B cell (primary cell): Measurements from ENCODE around the gene USP9X. TPM values are rescaled to one million over a fixed set of nuclear protein-coding genes. Genes with fewer than 3 reads are reported as not detected.

Source experiments
- ATAC-seq: fragments of 200-7000 bp; cut with Tn5 transposase; one replicate; pipeline ENCODE4 v1.10.0; 2021; ENCODE audit warnings: low read depth, mild to moderate bottlenecking, moderate number of reproducible peaks, moderate library complexity
- CTCF ChIA-PET: fragments of 350-600 bp; sonication (Branson Sonifier 250); formaldehyde crosslinking; loops from one replicate; lab custom pipeline; 2021; ENCODE audit warnings: antibody characterized with exemption, inconsistent platforms; lab: Charles Lee
- POLR2A ChIA-PET: fragments of 350-600 bp; sonication (Branson Sonifier 250); formaldehyde crosslinking; loops from one replicate; lab custom pipeline; 2021; ENCODE audit warnings: antibody characterized with exemption; lab: Charles Lee
- DNase-seq: peaks from one replicate; pipeline ENCODE4 v3.0.0; 2013
- H2AFZ ChIP-seq: 2 replicates; pipeline ENCODE4 v1.6.1; 2012; ENCODE audit warnings: mild to moderate bottlenecking, low read depth, low read length; ENCODE audit not compliant: insufficient read depth, poor library complexity, severe bottlenecking
- H3K27ac ChIP-seq, 2 donors: 1 replicate in 1 of 2; 2 replicates in 1 of 2; pipeline ENCODE4 v1.5.1; 2012 to 2013; ENCODE audit warnings: low read length in 2 of 2, mild to moderate bottlenecking in 2 of 2, moderate library complexity in 1 of 2
- H3K27me3 ChIP-seq, 4 experiments: fragments of 200-600 bp in 1 of 4; sonication (generic) in 1 of 4; replicated peaks in 1 of 4; 1 replicate in 2 of 4; 2 replicates in 2 of 4; pipeline versions ENCODE4 v1.6.1 to v1.7.0; 2013 to 2016; ENCODE audit warnings: low read length in 3 of 4, mild to moderate bottlenecking in 2 of 4, mixed read lengths in 1 of 4, moderate library complexity in 1 of 4; ENCODE audit not compliant: insufficient read depth in 4 of 4, control insufficient read depth in 3 of 4; ENCODE audit errors: control extremely low read depth in 1 of 4
- H3K36me3 ChIP-seq, 2 experiments: replicated peaks in 1 of 2; 1 replicate in 1 of 2; 2 replicates in 1 of 2; pipeline versions ENCODE4 v1.6.1 to v1.7.1; 2013; ENCODE audit warnings: low read length in 1 of 2; ENCODE audit not compliant: insufficient read depth in 2 of 2, control insufficient read depth in 1 of 2; ENCODE audit errors: control extremely low read depth in 1 of 2, extremely low read depth in 1 of 2
- H3K4me1 ChIP-seq, 2 donors: fragments of 200-600 bp in 1 of 2; sonication (generic) in 1 of 2; 1 replicate in 1 of 2; 2 replicates in 1 of 2; pipeline versions ENCODE4 v1.5.1 to v1.6.1; 2013 to 2017; ENCODE audit warnings: low read length in 2 of 2; ENCODE audit not compliant: control insufficient read depth in 2 of 2, insufficient read depth in 2 of 2
- H3K4me2 ChIP-seq: replicated peaks from 2 replicates; pipeline ENCODE3; 2012; ENCODE audit warnings: mild to moderate bottlenecking, low read depth, low read length; ENCODE audit not compliant: poor library complexity, severe bottlenecking
- H3K4me3 ChIP-seq, 5 experiments: fragments of 200-600 bp in 1 of 5; sonication (generic) in 1 of 5; 1 replicate in 3 of 5; 2 replicates in 2 of 5; pipeline versions ENCODE4 v1.5.1 to v1.7.0; 2011 to 2016; ENCODE audit warnings: low read length in 4 of 5, mild to moderate bottlenecking in 4 of 5, low read depth in 2 of 5, control low read depth in 1 of 5, moderate library complexity in 1 of 5; ENCODE audit not compliant: insufficient read depth in 1 of 5; ENCODE audit errors: control extremely low read depth in 1 of 5, extremely low read depth in 1 of 5
- H3K79me2 ChIP-seq: fragments of 200-600 bp; sonication (generic); one replicate; pipeline ENCODE4 v1.6.0; 2016; ENCODE audit warnings: low read length; ENCODE audit not compliant: control insufficient read depth, insufficient read depth
- H3K9ac ChIP-seq: fragments of 200-600 bp; sonication (generic); 2 replicates; pipeline ENCODE4 v1.6.1; 2017; ENCODE audit warnings: mild to moderate bottlenecking, low read length, moderate library complexity
- H3K9me3 ChIP-seq, 3 donors: one replicate each; pipeline versions ENCODE4 v1.6.1 to v1.7.1; 2013; ENCODE audit warnings: low read length in 2 of 3; ENCODE audit not compliant: control insufficient read depth in 2 of 3, insufficient read depth in 1 of 3; ENCODE audit errors: control extremely low read depth in 1 of 3
- H4K20me1 ChIP-seq: 2 replicates; pipeline ENCODE4 v1.6.0; 2012; ENCODE audit warnings: mild to moderate bottlenecking, low read length; ENCODE audit not compliant: insufficient read depth, control insufficient read depth, poor library complexity, severe bottlenecking
- H3K27ac Mint-ChIP-seq: one replicate; pipeline ENCODE4 v1.8.0; 2021; ENCODE audit warnings: mixed read lengths
- H3K27me3 Mint-ChIP-seq: one replicate; pipeline ENCODE4 v1.8.0; 2021; ENCODE audit warnings: mixed read lengths
- H3K4me1 Mint-ChIP-seq: one replicate; pipeline ENCODE4 v1.8.0; 2021; ENCODE audit warnings: mixed read lengths
- H3K4me3 Mint-ChIP-seq: one replicate; pipeline ENCODE4 v1.8.0; 2021; ENCODE audit warnings: mixed read lengths
- H3K9me3 Mint-ChIP-seq: one replicate; pipeline ENCODE4 v1.8.0; 2022; ENCODE audit warnings: mixed read lengths; ENCODE audit not compliant: insufficient read depth
- CTCF ChIP-seq: fragments of 200-600 bp; IDR thresholded peaks from one replicate; pipeline ENCODE4 v1.8.0; 2022; ENCODE audit warnings: antibody characterized with exemption, mild to moderate bottlenecking
- EZH2 ChIP-seq: IDR thresholded peaks from 2 replicates; pipeline ENCODE4 v1.6.1; 2012; ENCODE audit warnings: borderline replicate concordance, low read depth, mild to moderate bottlenecking, moderate library complexity, low read length; ENCODE audit not compliant: insufficient read depth, poor library complexity, severe bottlenecking
- WGBS: methylation state at CpG from one replicate; pipeline ENCODE4 v1.1.5; 2013; ENCODE audit warnings: missing lambda C conversion rate; ENCODE audit not compliant: insufficient coverage; 5-methylcytosine and 5-hydroxymethylcytosine counted together
- intact Hi-C: fragments of 100-400 bp; cut with micrococcal nuclease; formaldehyde crosslinking; loops from one replicate; pipeline ENCODE4 v1.10.0; 2022
- polyA minus RNA-seq: library from RNA; depleted of rRNA, polyadenylated mRNA; stranded (reverse); fragments of >200 nt; gene quantifications from 2 replicates; pipeline ENCODE4 v1.2.3, GENCODE V29; 2012
- polyA plus RNA-seq: library from polyadenylated mRNA; depleted of rRNA; stranded (reverse); fragments of >200 nt; gene quantifications from 2 replicates; pipeline ENCODE4 v1.2.3, GENCODE V29; 2012
- total RNA-seq, 2 donors: library from RNA; stranded (reverse); fragments of 120-200 nt in 1 of 2; gene quantifications; 1 replicate in 1 of 2; 2 replicates in 1 of 2; pipeline versions ENCODE4 v1.2.3 to v1.2.4, GENCODE V29; 2013 to 2022

Gene USP9X, protein sequence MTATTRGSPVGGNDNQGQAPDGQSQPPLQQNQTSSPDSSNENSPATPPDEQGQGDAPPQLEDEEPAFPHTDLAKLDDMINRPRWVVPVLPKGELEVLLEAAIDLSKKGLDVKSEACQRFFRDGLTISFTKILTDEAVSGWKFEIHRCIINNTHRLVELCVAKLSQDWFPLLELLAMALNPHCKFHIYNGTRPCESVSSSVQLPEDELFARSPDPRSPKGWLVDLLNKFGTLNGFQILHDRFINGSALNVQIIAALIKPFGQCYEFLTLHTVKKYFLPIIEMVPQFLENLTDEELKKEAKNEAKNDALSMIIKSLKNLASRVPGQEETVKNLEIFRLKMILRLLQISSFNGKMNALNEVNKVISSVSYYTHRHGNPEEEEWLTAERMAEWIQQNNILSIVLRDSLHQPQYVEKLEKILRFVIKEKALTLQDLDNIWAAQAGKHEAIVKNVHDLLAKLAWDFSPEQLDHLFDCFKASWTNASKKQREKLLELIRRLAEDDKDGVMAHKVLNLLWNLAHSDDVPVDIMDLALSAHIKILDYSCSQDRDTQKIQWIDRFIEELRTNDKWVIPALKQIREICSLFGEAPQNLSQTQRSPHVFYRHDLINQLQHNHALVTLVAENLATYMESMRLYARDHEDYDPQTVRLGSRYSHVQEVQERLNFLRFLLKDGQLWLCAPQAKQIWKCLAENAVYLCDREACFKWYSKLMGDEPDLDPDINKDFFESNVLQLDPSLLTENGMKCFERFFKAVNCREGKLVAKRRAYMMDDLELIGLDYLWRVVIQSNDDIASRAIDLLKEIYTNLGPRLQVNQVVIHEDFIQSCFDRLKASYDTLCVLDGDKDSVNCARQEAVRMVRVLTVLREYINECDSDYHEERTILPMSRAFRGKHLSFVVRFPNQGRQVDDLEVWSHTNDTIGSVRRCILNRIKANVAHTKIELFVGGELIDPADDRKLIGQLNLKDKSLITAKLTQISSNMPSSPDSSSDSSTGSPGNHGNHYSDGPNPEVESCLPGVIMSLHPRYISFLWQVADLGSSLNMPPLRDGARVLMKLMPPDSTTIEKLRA (N-terminal part only)
- total RNA-seq (87.6 and 91.9 TPM in 2 replicates), polyA plus RNA-seq (9.6 and 13.2 TPM in 2 replicates), polyA minus RNA-seq (50.8 and 67.1 TPM in 2 replicates)
- 52.5 TPM for total RNA-seq (2013)

GRCh38 chrX:41084893-41085511, at the start of gene USP9X:
Gene USP9X (plus strand): TSS chrX:41085445. CDS start chrX:41123629, 38,184 bp downstream.
- Histone ChIP-seq H2AFZ (peak within 1 kb of the TSS; percentile 75), H3K27ac (peak within 1 kb of the TSS; percentile 100), H3K4me3 (peak within 1 kb of the TSS; percentile 70 to 93 (median 78)), H3K36me3 (no peaks in the 10 kb centered on the region), H3K79me2 (peaks cover 42% of the 10 kb centered on the region), H3K4me2 (peak within 1 kb of the TSS; percentile 84), H3K9ac (peak within 1 kb of the TSS; percentile 97), H4K20me1 (peaks cover 38% of the 10 kb centered on the region), H3K4me1 (peaks cover 25 to 40% of the 10 kb centered on the region in 2 donors), H3K27me3 (no peaks in the 10 kb centered on the region), H3K9me3 (no peaks in the 10 kb centered on the region)
- under 1% methylated on average over 38 of the region's 61 CpGs for WGBS
- peak within 1 kb of the TSS; percentile 100 for H3K27ac Mint-ChIP-seq
- no peaks in the 10 kb centered on the region for H3K9me3 Mint-ChIP-seq
- peak within 1 kb of the TSS; percentile 94 for H3K4me3 Mint-ChIP-seq
- ATAC-seq (peak; percentile 71), DNase-seq (peak; percentile 91)
- intact Hi-C loops, result loop anchor here (1.0 to 10.0 kb wide), 6 partner anchors 30 to 1230 kb away; partner anchors contain the start of genes DDX3X and NYX
- CTCF ChIA-PET, result interaction anchor here (0.9 to 4.3 kb wide), 5 partner anchors 25 to 350 kb away, joined by 3 to 21 read pairs (median 4); partner anchors contain the start of gene MED14
- peaks cover 34% of the 10 kb centered on the region for H3K4me1 Mint-ChIP-seq
- no peaks in the 10 kb centered on the region for H3K27me3 Mint-ChIP-seq
- POLR2A ChIA-PET, result interaction anchor here (0.6 to 2.7 kb wide), 9 partner anchors 16 to 504 kb away, joined by 3 to 8 read pairs (median 4); partner anchors contain the start of genes ATP6AP2, DDX3X and MED14
- no peak for TF ChIP-seq CTCF
- no peak for TF ChIP-seq EZH2
